Spinal cord (tissue), 10 donors: ENCODE results near the gene FOXL2. TPM values are rescaled to one million over a fixed set of nuclear protein-coding genes. Genes with fewer than 3 reads are reported as not detected.

Experiments used
- DNase-seq, 6 donors: peaks; one replicate each; pipeline versions ENCODE4 v3.0.0 to v3.0.0-alpha.2; 2013 to 2015; ENCODE audit warnings: low spot score in 6 of 6, low read depth in 4 of 6
- H3K27ac ChIP-seq: one replicate; pipeline ENCODE4 v1.5.1; 2013; ENCODE audit warnings: low read depth, low read length, control low read depth
- H3K27me3 ChIP-seq: one replicate; pipeline ENCODE4 v1.6.1; 2013; ENCODE audit warnings: low read length; ENCODE audit not compliant: control insufficient read depth, insufficient read depth
- H3K36me3 ChIP-seq: one replicate; pipeline ENCODE4 v1.6.1; 2013; ENCODE audit warnings: low read length; ENCODE audit not compliant: control insufficient read depth, insufficient read depth
- H3K4me1 ChIP-seq: one replicate; pipeline ENCODE4 v1.6.1; 2013; ENCODE audit warnings: low read length; ENCODE audit not compliant: control insufficient read depth, insufficient read depth
- H3K4me3 ChIP-seq: one replicate; pipeline ENCODE4 v1.5.1; 2013; ENCODE audit warnings: low read depth, low read length, control low read depth
- H3K9me3 ChIP-seq: one replicate; pipeline ENCODE4 v1.6.1; 2013; ENCODE audit warnings: low read length; ENCODE audit not compliant: control insufficient read depth, insufficient read depth
- WGBS: methylation state at CpG from one replicate; pipeline ENCODE4 v1.1.5; 2013; ENCODE audit warnings: missing lambda C conversion rate; ENCODE audit not compliant: insufficient coverage; 5-methylcytosine and 5-hydroxymethylcytosine counted together
- polyA plus RNA-seq, 2 donors: library from polyadenylated mRNA; unstranded; fragments of 120-200 nt; gene quantifications; one replicate each; pipeline ENCODE4 v1.2.1, GENCODE V29; 2013; ENCODE audit not compliant: insufficient read length in 2 of 2
- total RNA-seq, 2 donors: library from RNA; depleted of rRNA in 1 of 2; stranded (reverse); fragments of 120-200 nt in 1 of 2; fragments of >200 nt in 1 of 2; gene quantifications; one replicate each; pipeline versions ENCODE4 v1.2.3 to v1.2.4, GENCODE V29; 2013 to 2014
- donor health status: healthy.

FOXL2 gene
- total and polyA plus RNA-seq, 4 donors = 0.30 to 1.2 (median 0.90) TPM

DNA sequence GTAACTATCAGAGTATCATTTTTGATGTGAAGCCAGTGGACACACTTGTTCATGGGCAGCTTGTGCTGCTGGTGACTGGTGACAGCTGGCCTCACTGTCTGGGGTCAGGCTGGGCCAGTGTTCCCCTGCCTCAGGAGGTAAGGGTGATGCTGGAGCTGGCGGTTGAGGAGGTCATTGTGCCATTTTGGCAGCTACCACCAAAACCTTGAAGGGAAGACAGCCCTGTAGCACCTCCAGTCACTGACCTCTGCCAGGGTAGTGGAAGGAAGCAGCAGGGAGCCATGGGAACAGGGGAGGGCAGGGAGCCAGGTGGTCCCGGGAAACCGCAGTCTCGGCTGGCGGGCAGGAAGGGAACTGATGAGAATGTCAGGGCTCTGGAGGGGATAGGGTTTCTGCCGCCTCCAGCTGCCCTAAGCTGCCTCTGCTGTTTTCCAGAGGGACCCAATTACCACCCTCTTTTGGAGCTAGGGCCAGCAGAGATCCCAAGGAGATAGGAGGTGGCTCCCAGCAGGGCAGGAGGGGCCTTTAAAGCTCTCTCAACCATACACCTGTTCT lies 24.9 kb upstream of the FOXL2 start:
- WGBS = 89% methylated on average over 1 of the region's 6 CpGs
- Histone ChIP-seq H3K4me3 (no peak overlapping the region), H3K36me3 (no peaks in the 10 kb centered on the region), H3K9me3 (no peaks in the 10 kb centered on the region), H3K4me1 (no peaks in the 10 kb centered on the region), H3K27ac (no peak overlapping the region), H3K27me3 (peaks cover 5% of the 10 kb centered on the region)
- no peak for DNase-seq

DNA sequence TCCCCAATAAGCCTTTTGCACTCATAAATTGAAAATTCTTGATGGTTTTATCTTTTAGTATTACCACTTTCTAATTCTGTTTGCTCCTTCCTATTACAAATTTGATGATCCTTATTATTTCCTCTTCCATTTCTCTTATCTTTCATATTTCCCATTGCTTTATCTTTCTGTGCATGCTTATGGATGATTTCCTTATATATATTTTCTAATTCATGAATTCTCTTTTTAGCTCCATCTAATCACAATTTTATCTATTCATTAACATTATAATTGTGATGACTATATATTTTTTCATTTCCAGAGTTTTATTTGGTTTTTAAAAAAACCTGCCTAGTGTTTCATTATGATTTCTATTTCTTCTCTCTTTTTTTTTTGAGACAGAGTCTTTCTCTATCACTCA lies 18.0 kb upstream of the FOXL2 start:
- Histone ChIP-seq H3K36me3 (no peaks in the 10 kb centered on the region), H3K4me3 (no peak overlapping the region), H3K4me1 (peaks cover 9% of the 10 kb centered on the region), H3K27ac (no peak overlapping the region), H3K9me3 (peaks cover 3% of the 10 kb centered on the region), H3K27me3 (peaks cover 29% of the 10 kb centered on the region)
- no peak for DNase-seq

DNA sequence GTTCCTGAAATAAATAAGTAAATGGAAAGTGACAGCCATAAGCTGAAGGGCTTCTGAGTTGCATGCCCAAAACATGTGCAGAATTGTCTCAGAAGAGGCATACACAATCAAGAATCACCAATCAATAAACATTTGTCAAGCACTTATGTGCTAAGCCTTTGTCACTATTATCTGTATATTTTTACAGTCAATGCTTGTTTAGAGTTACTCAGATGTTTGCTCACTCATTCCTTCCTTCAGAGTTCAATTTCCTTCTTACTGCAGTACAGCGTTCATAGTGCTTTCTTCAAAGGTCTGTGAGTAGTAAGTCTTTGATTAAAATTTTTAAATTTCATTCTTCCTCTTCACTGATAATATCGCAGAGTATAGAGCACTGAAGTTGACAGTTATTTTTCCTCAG lies 17.3 kb upstream of the FOXL2 start:
- WGBS = 100% methylated on average over 1 of the region's 2 CpGs

DNA sequence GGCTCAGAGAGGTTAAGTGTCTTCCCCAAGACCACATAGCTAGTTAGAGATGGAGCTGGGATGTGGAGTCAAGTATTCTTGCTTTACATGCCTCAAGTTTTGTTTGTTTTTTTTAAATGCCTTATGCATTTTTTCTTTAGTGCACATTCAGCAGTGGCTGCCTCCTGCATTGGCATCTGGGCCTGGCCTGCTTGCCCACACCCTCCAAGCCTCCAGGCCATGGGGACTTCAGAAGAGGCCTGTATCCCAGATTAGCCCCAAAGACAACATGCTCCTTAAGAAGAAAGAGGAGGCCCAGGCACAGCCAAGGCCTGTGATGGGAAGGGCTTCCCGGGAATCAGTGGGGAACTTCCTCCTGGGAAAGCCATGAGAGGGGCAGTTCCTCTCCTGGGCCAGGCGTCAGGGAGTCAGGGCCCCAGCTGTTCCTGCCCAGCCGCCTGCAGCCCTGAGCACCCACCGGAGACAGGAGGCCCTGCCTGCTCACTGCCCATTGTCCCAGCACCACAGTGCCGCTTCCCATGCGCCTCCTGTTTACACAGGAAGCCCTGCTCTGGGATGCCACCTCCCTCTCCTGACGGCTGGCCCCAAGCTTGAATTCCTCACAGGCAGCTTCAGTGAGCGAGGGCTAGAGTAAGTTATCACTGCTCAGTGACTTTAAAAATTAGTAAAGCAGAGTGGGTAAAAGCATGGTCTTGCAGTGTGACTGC lies 16.1 kb upstream of the FOXL2 start:
- Histone ChIP-seq H3K9me3 (peaks cover 3% of the 10 kb centered on the region), H3K4me1 (peaks cover 9% of the 10 kb centered on the region), H3K27me3 (peaks cover 34% of the 10 kb centered on the region), H3K36me3 (no peaks in the 10 kb centered on the region), H3K27ac (no peak overlapping the region), H3K4me3 (no peak overlapping the region)
- no peak for DNase-seq
- 73% methylated on average over 7 of the region's 8 CpGs for WGBS

More for the DNA sequence above, 17.3 kb upstream of the FOXL2 start:
- Histone ChIP-seq H3K27ac (no peak overlapping the region), H3K9me3 (peaks cover 3% of the 10 kb centered on the region), H3K4me3 (no peak overlapping the region), H3K27me3 (peaks cover 33% of the 10 kb centered on the region), H3K4me1 (peaks cover 9% of the 10 kb centered on the region), H3K36me3 (no peaks in the 10 kb centered on the region)
- DNase-seq = no peak

DNA sequence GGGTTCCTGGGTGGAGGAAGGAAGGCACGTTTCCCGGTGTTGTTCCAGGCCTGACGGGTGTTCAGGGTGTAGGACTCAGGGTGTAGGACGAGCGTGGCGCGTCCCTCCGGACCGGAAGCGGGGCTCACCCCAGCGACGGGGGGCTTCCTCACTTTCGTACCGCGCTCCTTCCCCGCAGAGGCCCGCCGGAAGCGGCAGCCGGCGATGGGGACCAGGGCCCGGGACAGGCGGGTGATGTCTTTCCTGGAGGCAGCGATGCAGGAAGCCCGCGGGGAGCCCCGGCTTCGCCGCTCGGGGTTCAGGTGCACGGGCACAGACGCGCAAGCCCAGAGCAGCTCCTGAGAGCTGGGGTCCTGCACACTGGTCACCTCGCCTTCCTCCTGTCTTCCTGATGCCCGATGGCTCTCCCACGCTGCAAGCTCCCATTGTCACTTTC lies 13.5 kb upstream of the FOXL2 start:
- Histone ChIP-seq H3K27me3 (peaks cover 40% of the 10 kb centered on the region), H3K4me3 (peak overlapping the region; percentile 16), H3K9me3 (peaks cover 3% of the 10 kb centered on the region), H3K4me1 (peaks cover 9% of the 10 kb centered on the region), H3K36me3 (no peaks in the 10 kb centered on the region), H3K27ac (no peak overlapping the region)
- WGBS = 5% methylated on average over 36 of the region's 36 CpGs
- DNase-seq = no peak

DNA sequence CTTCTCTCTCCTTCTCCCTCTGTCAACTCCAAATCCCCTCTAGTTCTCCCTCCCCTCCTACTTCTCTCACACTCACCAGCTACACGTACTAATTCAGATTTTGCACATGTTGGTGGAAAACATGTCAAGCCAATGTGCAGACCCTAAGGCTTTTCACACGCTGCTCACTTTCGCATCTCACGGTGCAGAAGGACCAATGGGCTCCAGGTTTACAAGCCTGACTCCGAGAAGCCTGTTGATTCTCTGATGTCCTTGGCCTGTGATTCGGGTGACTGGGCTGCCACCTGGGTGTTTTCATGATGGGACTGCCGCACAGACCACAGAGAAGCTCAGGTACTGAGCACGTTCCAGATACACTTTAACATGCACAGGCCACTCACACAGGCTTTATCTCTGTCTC lies 3.8 kb upstream of the FOXL2 start:
- 65% methylated on average over 8 of the region's 8 CpGs for WGBS
- no peak overlapping the region for H3K4me3 ChIP-seq
- H3K27me3 ChIP-seq = peaks cover 76% of the 10 kb centered on the region
- H3K4me1 ChIP-seq = peaks cover 34% of the 10 kb centered on the region
- no peaks in the 10 kb centered on the region for H3K9me3 ChIP-seq
- no peaks in the 10 kb centered on the region for H3K36me3 ChIP-seq
- no peak for DNase-seq
- no peak overlapping the region for H3K27ac ChIP-seq

DNA sequence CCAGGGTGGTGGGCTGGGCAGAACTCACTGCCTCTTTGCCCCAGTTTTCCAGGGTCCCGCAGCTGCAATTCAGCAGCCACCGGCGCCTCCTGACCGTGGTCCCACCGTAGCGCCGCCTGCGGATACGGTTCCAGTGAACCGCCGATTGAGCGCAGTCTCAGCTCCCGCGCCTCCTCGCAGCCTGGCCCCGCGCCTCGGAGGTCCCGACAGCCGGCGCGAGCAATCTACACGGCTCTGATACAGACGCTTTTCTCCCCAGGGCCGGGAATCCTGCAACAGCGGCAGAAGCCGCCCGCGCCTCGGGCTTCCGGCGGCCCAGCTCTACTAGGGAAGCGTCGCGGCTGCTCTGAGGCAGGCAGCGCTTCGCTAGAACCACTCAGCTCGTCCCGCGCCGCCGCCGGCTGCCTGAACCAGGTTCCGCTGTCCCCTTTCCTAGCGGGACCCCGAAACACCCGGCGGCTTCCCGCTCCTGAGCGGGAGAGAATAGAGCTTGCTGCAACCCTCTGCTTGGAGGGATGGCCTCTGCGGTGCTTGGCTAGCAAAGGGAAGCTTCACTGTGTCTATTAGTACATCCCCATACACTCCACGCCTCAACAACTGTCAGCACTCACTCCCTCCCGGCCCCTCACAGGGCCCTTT lies 3.2 kb upstream of the FOXL2 start:
- under 1% methylated on average over 53 of the region's 53 CpGs for WGBS
- DNase-seq = peak in 2 of 6 donors; percentile 73 to 74
- Histone ChIP-seq H3K27ac (no peak overlapping the region), H3K36me3 (no peaks in the 10 kb centered on the region), H3K4me1 (peaks cover 39% of the 10 kb centered on the region), H3K9me3 (no peaks in the 10 kb centered on the region), H3K27me3 (peaks cover 75% of the 10 kb centered on the region), H3K4me3 (peak overlapping the region; percentile 33)

DNA sequence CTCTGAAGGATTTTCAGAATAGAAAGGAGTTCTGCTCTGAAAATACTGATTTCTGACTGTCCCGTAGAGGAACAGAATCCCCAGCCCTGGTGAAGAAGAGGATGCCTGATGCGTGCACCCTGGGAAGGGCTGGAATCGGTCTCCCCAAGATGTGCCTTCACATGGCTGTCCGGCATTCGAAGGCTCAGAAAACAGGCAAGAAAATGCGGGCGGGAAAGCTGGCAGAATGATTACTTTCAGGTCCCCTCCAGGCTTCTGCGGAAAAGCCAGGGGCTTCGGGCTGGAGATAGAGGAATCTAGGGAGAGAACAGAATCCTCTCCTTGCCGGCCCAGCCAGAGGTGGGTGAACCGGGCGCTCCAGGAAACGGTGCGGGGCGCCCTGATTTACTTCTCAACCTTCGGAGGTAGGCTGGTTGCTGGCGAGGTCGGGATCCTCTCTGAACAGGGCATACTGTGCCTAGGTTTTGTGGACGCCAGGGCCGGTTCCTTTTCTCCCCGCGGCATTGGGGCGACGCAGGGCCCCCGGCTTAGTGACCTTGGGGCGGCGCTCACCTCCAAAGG lies 2.6 kb upstream of the FOXL2 start:
- WGBS = 2% methylated on average over 27 of the region's 27 CpGs
- peak overlapping the region; percentile 33 for H3K4me3 ChIP-seq
- no peaks in the 10 kb centered on the region for H3K9me3 ChIP-seq
- H3K27me3 ChIP-seq = peaks cover 76% of the 10 kb centered on the region
- H3K4me1 ChIP-seq = peaks cover 45% of the 10 kb centered on the region
- DNase-seq = peak in 1 of 6 donors; percentile 9
- no peak overlapping the region for H3K27ac ChIP-seq
- no peaks in the 10 kb centered on the region for H3K36me3 ChIP-seq

DNA sequence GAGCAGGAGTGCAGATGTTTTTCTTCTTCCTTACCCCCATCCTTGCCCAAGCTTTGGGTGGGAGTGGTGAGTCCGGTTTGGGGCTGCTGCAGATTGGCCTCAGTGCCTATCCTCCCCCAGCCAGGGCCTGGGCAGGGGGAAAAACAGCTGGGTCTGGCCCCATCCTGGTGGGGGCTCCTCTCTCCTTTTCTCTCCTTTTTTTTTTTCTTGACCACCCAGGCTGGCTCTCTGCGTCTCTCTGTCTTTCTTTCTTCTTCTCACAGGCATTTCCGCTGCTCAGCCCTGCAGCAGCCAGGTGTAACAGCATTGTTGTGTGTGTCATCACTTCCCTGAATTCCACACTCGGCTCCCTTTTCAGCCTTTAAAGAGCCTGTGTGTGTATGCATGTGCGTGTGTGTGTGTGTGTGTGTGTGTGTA lies 2.1 kb upstream of the FOXL2 start:
- Histone ChIP-seq H3K4me1 (peaks cover 50% of the 10 kb centered on the region), H3K4me3 (no peak overlapping the region), H3K27me3 (peaks cover 81% of the 10 kb centered on the region), H3K27ac (no peak overlapping the region), H3K36me3 (no peaks in the 10 kb centered on the region), H3K9me3 (no peaks in the 10 kb centered on the region)
- DNase-seq = no peak
- no CpG with 5 or more reads among the region's 5 CpGs for WGBS
